ENCODE results near the gene DUSP7. TPM values are rescaled to one million over a fixed set of nuclear protein-coding genes. Genes with fewer than 3 reads are reported as not detected.
A peak's percentile ranks its signal among the peaks of the same experiment; 100 is the strongest.

DUSP7 gene
- polyA plus RNA-seq, 1 of the 3 experiments (the other 2 are of a cell fraction): 25.8 TPM

DNA sequence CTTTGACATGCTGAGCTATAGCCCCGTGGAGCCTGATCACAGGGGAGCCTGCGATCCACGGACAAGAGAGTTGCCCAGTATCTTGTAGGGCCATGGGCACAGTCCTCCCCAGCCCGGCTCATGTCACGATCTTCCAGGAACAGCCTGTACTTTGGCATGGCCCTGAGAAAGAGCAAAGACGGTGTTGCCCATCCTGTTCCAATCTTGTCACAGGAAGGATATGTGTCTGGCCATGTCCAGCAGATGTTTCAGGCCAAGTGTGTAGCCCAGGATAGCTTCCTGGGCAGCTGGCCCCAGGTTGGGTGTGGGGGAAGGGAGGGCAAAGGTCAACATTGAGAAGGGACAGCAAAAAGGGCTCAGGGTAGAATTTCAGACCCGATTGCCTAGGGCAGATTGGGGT, 43.7 kb downstream of the DUSP7 start (continued):
- TF ChIP-seq, protein P1, sequence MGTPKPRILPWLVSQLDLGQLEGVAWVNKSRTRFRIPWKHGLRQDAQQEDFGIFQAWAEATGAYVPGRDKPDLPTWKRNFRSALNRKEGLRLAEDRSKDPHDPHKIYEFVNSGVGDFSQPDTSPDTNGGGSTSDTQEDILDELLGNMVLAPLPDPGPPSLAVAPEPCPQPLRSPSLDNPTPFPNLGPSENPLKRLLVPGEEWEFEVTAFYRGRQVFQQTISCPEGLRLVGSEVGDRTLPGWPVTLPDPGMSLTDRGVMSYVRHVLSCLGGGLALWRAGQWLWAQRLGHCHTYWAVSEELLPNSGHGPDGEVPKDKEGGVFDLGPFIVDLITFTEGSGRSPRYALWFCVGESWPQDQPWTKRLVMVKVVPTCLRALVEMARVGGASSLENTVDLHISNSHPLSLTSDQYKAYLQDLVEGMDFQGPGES (IDR thresholded peaks at IDR 0.05; ENCODE audit: low read depth, low read length): no peak
- TF ChIP-seq TCF12 (IDR thresholded peaks at IDR 0.05) (no peak), MEF2A (IDR thresholded peaks at IDR 0.05; ENCODE audit: borderline replicate concordance, low read depth) (no peak), ELF1 (IDR thresholded peaks at IDR 0.05) (no peak)
- TF ChIP-seq, protein P2, sequence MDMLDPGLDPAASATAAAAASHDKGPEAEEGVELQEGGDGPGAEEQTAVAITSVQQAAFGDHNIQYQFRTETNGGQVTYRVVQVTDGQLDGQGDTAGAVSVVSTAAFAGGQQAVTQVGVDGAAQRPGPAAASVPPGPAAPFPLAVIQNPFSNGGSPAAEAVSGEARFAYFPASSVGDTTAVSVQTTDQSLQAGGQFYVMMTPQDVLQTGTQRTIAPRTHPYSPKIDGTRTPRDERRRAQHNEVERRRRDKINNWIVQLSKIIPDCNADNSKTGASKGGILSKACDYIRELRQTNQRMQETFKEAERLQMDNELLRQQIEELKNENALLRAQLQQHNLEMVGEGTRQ (IDR thresholded peaks at IDR 0.05; ENCODE audit: borderline replicate concordance, low read depth, low read length): no peak

DNA sequence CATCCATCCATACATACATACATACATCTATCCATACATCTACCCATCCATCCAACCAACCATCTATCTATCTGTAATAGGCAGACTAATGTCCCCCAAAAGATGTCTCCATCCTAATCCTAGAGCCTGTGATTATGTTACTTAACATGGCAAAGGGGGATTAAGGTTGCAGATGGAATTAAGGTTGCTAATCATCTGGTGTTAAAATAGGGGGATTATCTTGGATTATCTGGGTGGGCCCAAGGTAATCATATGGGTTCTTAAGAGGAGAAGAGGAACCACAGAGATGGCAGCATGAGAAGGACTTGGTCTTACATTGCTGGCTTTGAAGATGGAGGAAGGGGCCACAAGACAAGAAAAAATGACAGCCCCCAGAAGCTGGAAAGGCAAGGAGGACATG, 45.9 kb downstream of the DUSP7 start:
- ChIA-PET CTCF (interaction anchor here (3.6 to 24.7 kb wide), 2 partner anchors 37 to 39 kb away, joined by 12 to 983 read pairs; partner anchors contain the start of genes ABHD14A, ABHD14B and DUSP7), POLR2A (no interaction called here)

DNA sequence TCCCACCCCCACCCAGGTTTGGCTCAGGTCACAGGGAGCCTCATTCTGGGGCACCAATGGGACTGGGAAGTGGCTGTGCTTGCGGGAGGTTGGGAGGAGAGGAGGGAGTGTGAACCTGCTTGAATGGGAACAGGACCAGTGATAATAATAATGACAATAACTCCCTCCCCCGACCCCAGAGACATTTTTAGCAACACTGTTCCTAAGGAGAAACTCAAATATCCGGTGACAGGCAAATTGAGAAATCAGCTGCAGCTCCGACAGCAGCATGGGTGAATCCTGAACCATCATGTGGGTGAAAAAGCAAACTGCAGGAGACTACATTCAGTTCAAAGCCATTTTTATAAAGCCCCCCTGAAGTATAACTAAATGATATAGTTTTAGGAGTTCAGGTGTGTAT, 49.1 kb downstream of the DUSP7 start:
- no peak overlapping the region for H3K4me3 ChIP-seq (ENCODE audit: low read depth in 2 of 2, low read length in 1 of 2)
- H3K27ac ChIP-seq (ENCODE audit: low read depth in 2 of 2, low read length in 1 of 2): peak overlapping the region in 1 of 2 experiments; percentile 99; a peak in 2 of 4 replicates
- no peaks in the 10 kb centered on the region for H3K27me3 ChIP-seq (ENCODE audit: insufficient read depth)
- peaks cover 20 to 56% of the 10 kb centered on the region in 2 experiments for H3K4me1 ChIP-seq (ENCODE audit: control insufficient read depth in 1 of 2, insufficient read depth in 2 of 2, low read depth in 1 of 2, low read length in 1 of 2)
- no peaks in the 10 kb centered on the region for H3F3A ChIP-seq (replicated peaks; ENCODE audit: insufficient read depth)
- no peaks in the 10 kb centered on the region for H4K20me1 ChIP-seq (ENCODE audit: insufficient read depth)
- DNase-seq: no peak
- no peaks in the 10 kb centered on the region for H3K9me2 ChIP-seq
- H3K9me3 ChIP-seq: no peaks in the 10 kb centered on the region
- H3K79me2 ChIP-seq (ENCODE audit: insufficient read depth): no peaks in the 10 kb centered on the region
- TF ChIP-seq EP300 (IDR thresholded peaks at IDR 0.05; ENCODE audit: borderline replicate concordance in 1 of 2, low read depth in 1 of 2, low read length in 1 of 2) (no peak), EZH2phosphoT487 (IDR thresholded peaks at IDR 0.05; ENCODE audit: borderline replicate concordance, low read depth) (no peak), FOXM1 (IDR thresholded peaks at IDR 0.05; ENCODE audit: low read depth) (no peak), FOXJ3 (CRISPR knock-in tag; IDR thresholded peaks at IDR 0.05) (no peak)
- TF ChIP-seq, protein P3, sequence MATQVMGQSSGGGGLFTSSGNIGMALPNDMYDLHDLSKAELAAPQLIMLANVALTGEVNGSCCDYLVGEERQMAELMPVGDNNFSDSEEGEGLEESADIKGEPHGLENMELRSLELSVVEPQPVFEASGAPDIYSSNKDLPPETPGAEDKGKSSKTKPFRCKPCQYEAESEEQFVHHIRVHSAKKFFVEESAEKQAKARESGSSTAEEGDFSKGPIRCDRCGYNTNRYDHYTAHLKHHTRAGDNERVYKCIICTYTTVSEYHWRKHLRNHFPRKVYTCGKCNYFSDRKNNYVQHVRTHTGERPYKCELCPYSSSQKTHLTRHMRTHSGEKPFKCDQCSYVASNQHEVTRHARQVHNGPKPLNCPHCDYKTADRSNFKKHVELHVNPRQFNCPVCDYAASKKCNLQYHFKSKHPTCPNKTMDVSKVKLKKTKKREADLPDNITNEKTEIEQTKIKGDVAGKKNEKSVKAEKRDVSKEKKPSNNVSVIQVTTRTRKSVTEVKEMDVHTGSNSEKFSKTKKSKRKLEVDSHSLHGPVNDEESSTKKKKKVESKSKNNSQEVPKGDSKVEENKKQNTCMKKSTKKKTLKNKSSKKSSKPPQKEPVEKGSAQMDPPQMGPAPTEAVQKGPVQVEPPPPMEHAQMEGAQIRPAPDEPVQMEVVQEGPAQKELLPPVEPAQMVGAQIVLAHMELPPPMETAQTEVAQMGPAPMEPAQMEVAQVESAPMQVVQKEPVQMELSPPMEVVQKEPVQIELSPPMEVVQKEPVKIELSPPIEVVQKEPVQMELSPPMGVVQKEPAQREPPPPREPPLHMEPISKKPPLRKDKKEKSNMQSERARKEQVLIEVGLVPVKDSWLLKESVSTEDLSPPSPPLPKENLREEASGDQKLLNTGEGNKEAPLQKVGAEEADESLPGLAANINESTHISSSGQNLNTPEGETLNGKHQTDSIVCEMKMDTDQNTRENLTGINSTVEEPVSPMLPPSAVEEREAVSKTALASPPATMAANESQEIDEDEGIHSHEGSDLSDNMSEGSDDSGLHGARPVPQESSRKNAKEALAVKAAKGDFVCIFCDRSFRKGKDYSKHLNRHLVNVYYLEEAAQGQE (IDR thresholded peaks at IDR 0.05; ENCODE audit: low read depth, low read length): no peak
- ChIA-PET POLR2A (interaction anchor here (0.7 to 6.0 kb wide), 4 partner anchors 20 to 39 kb away, joined by 3 to 144 read pairs (median 32); no protein-coding TSS in a partner anchor), CTCF (interaction anchor here (0.6 to 24.7 kb wide), 6 partner anchors 10 to 189 kb away, joined by 3 to 983 read pairs (median 286); partner anchors contain the start of genes DUSP7 and POC1A)
- no peak overlapping the region for H3K4me2 ChIP-seq
- H3K9ac ChIP-seq: no peak overlapping the region
- H2AFZ ChIP-seq (ENCODE audit: low read depth): no peak overlapping the region
- H3K36me3 ChIP-seq (replicated peaks in 1 of 2; ENCODE audit: control insufficient read depth in 1 of 2, insufficient read depth in 2 of 2, low read length in 1 of 2): no peaks in the 10 kb centered on the region
- WGBS (ENCODE audit: low lambda C conversion rate): 78% methylated on average over 4 of the region's 4 CpGs

More for the DNA sequence above, 45.9 kb downstream of the DUSP7 start:
- H3K27ac ChIP-seq (ENCODE audit: low read depth in 2 of 2, low read length in 1 of 2): no peak overlapping the region; a peak in 1 of 4 replicates
- no peak for DNase-seq
- H3K36me3 ChIP-seq (replicated peaks in 1 of 2; ENCODE audit: control insufficient read depth in 1 of 2, insufficient read depth in 2 of 2, low read length in 1 of 2): no peaks in the 10 kb centered on the region
- peaks cover 11 to 54% of the 10 kb centered on the region in 2 experiments; a peak in 3 of 4 replicates for H3K4me1 ChIP-seq (ENCODE audit: control insufficient read depth in 1 of 2, insufficient read depth in 2 of 2, low read depth in 1 of 2, low read length in 1 of 2)
- TF ChIP-seq POLR2AphosphoS5 (IDR thresholded peaks at IDR 0.05; ENCODE audit: low read depth, low read length) (no peak), RAD21 (IDR thresholded peaks at IDR 0.05; ENCODE audit: low read length) (no peak), FOXJ3 (CRISPR knock-in tag; IDR thresholded peaks at IDR 0.05) (no peak)
- no peaks in the 10 kb centered on the region for H3F3A ChIP-seq (replicated peaks; ENCODE audit: insufficient read depth)
- H3K27me3 ChIP-seq (ENCODE audit: insufficient read depth): no peaks in the 10 kb centered on the region
- H3K79me2 ChIP-seq (ENCODE audit: insufficient read depth): no peaks in the 10 kb centered on the region
- H3K9ac ChIP-seq: no peak overlapping the region
- no peak overlapping the region for H3K4me2 ChIP-seq
- no peaks in the 10 kb centered on the region for H4K20me1 ChIP-seq (ENCODE audit: insufficient read depth)
- no peak overlapping the region for H2AFZ ChIP-seq (ENCODE audit: low read depth)
- no peaks in the 10 kb centered on the region for H3K9me2 ChIP-seq
- H3K9me3 ChIP-seq: no peaks in the 10 kb centered on the region
- no peak overlapping the region for H3K4me3 ChIP-seq (ENCODE audit: low read depth in 2 of 2, low read length in 1 of 2)
